Cortex of kidney (tissue), 1 donor: ENCODE measurements around the gene DEDD.

Experiments used
- DNase-seq: peaks from one replicate; lab custom pipeline; 2025; lab: John Stamatoyannopoulos, UW

DEDD gene

GRCh38 chr1:161073474-161074121 lies 58.9 kb downstream of the DEDD start:
- no peak for DNase-seq

DNA sequence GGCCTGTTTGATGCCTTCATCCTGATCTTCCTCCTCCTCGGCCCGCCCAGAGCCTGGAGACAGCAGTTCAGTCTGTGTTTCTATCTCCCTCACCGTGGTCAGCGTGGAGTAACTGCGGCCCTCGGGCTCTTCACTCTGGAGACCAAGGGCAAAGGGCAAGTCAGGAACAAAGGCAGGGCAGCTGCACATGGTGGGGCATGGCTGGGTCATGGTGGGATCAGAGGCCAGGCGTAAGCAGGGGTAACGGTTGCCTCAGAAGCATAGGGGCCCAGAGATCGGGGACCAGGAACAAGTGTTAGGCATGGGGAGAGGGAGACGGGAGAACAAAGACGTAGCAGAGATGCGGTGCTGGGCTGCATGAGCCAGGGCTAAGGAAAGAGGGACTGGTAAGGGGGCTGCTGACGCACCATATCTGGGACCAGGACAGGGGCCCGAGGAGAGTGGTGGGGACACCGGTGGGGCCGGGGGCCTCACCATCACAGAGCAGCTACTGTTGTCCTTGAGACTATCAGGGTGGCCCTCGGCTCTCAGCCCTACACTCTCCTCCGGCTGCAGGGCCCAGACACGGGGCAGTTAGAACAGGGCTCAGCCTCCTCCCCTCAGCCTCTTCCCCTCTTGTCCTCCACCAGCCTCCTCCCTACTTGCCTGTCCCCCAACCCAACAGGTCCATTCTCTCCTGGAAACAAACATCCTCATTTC lies 59.6 kb downstream of the DEDD start:
- no peak for DNase-seq

DNA sequence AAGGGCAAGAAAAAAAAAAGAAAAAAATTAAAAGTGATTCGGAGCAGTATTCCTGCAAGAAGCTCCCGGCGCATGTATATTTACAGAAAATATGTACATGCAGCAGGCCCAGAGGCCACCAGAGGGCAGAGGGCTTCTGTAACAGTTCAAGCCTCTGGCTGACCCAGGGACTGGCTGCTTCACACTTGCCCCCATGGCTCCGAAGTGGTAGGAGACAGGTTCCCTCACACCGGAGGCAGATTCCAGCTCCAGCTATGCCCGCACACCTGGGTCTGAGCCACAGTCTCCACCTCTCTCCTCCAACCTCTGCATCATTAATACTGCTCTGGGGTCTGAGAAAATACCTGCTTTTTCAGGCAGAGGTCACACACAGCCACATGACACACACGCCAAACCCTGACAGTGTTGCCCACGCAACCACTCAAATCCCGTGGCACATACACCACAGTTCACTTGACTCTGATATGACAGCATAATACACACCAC lies 60.5 kb downstream of the DEDD start:
- DNase-seq: no peak
